Femur (tissue), 1 donor: ENCODE measurements around the gene ART4.

Source experiments
- DNase-seq: peaks from one replicate; pipeline ENCODE4 v3.0.0-alpha.2; 2017

The ART4 gene

DNA sequence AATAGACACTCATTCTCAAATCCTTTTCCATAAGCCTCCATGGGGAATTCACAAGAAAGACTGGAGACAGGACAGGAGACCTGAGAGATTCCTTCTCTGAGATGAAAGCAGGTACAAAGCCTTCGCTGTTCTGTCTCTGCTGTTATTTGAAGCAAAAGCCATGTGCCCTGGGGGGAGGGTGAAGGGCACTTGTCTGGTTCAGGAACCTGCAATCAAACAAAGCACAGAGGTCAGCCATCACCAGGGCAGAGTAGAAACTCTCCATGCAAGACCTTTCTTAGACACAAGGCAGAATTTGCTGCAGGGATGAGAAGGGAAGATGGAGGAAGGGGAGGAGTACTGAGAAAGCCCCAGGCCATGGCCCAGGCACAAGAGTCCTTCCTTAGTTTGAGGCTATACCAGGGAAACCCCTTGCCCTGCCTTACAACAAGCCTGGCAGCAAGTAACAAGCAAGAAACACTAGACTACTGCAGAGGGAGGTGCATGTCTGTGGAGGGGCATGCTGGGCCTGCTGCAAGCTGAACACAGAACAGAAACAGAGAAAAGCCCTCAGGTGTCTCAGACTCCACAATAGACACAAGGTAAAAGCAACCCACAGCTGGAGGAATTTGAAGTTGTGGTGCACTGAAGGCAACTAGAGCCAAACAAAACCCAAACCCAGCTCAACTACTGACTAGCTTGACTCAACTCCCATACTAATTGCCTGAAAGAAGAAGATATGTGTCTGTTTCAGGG, 7.8 kb upstream of the ART4 start:
- no peak for DNase-seq

DNA sequence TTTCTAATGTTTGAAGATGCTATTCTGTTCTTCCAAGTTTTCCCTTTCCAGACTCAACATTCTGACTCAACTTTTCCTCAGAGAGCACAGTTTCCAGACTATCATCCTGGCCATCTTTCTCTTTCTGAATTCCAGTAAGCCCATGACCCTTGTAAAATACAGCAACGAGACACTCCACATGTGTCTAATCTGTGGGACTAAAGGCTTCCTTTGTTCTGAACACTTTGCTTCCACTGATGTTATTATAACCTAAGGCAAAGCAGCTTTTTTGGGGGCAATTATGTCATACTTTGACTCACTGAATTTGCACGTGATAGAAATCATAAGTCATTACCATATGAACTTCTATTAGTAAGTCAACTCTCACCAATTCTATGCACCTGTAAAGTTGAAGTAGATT, 6.3 kb upstream of the ART4 start:
- DNase-seq: peak; percentile 38

DNA sequence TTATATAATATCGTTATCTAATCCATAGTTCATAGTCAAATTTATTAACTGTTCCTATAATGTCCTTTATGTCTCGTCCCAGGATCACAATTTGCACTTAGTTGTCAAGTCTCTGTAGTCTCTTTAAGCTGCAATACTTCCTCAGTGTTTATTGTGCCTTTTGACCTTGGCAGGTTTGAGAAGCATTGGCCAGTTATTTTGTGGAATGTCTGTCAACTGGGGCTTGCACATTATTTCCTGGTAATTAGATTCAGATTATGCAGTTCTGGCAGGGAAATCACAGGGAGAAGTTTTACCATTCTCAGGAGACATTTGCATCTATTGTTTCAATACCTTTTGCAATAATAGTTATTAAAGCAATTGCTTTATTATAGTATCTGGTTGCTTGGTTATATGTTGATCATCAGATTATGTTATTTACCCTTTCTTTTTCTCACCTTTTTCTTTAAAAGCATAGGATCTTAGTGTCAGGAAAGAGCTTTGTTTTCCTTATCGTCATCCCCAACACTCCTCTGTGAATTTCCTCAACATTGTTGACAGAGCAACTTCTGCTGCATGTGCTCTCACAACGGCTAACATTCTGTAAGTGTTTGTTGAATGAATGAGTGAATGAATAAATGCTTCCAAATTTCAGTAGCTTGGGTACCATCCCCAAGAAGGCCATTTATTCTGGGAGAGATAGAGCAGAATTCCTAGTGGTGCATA, 3.7 kb upstream of the ART4 start:
- DNase-seq: no peak

DNA sequence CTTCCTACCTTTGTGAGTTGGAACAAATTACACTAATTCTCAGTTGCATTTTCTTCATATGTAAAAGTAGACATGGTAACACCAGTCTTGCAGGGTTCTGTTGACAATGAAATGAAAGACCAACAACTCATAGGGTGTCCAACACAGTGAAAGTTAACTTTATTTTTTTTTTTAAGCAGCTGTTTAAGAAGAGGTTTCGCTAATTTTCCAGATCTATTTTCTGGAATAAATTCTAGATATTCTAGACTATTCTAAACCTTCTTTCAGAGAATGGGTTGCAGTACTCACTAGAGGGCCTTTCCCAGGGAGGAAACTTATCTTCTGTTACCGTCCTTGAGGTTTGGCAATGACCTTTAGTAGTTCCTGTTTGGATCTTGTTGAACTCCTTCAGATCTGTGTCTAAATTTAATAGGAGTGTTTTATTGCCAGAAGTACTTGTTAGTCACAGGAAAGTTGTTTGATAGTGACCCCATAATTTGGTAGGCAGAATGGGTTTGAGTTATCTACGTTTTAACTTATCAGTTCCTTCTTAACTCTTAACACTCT, 2.8 kb upstream of the ART4 start:
- DNase-seq: no peak

DNA sequence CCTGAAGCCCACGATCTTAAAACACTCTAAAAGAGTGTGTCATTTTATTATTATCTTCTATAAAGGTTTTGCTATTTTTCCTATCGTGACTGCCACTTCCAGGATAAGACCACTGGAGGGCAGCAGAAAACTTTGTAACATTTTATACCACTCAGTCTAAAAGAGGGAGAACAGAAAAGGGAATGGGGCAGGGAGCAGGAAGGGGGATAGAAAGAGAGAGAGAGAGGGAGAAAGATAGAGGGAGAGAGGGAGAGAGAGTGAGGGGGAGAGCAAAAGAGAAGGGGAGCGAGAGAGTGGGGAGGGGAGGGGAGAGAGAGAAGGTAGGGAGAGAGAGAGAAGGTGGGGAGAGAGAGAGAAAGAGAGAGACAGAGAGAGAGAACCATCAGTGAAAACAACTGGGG, 2.0 kb upstream of the ART4 start:
- peak; percentile 49 for DNase-seq

DNA sequence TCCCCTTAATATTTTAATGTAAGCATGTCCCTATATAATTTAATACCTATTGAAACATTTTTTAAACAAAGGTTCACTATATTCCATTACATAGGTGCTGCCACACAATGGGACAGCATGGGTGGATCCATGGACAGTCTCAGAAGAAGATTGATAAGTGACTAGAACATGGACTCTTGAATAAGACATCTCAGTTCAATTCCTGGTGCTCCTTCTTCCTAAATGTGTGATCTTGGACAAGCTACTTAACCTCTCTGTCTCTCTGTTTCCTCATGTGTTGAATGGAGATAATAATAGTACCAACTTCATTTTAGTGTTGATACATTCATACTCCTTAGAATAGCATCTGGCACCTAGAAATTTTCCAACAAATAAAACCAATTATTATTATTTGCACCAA, 1.1 kb upstream of the ART4 start:
- no peak for DNase-seq

DNA sequence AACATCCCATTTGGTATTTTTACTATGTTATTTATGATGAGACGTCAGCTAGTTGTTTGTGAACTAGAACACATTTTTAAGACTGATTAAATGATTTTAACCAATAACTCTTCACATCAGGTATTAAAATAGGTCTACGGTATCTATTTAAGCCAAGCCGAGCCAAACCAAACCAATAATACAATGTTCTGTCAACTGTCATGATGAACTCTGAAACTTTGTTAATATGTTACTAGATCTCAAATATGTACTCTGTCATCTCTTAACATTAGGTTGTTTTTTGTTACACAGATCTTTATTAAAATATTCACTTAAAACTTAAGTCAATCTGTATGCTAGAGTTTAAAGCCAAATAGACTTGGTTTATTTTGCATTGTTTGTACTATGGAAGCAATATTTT, 1.0 kb downstream of the ART4 start:
- no peak for DNase-seq

DNA sequence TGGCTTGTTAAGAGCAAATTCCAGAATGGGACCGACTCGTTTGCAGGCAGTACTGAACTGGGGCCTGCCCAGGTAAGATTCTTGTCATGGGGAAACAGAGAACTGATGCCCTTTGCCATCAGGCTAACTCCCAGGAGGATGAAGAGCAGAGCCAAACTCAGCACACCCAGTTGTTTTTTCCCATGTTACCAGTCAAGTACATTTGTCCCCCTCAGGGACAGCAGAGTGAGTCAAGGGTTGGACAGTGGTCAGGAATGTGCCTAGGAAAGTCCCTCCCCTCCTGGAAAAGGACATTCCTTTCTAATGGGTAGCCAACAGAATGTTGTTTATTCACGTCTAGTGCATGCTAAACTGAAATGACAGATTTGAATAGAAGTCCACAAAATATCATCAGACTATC, 1.6 kb downstream of the ART4 start:
- DNase-seq: no peak

DNA sequence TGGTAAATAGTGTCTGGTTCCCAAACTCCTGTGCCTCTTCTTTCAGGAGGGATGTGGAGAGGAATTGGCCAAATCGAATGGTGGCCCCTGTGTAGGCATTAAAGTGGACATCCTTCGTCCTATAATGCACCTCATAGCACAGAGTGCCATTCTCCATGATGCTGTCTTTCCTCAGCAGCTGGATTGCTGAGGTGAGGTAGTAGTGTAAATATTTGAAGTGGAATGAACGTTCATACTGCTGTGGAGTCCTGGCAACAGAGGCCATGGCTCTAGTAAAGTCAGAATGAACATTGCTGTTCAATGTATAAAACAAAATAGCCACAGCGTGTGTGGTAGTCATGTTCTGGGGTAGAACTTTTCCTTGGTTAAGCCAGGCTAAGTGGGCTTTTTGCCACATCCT, 2.7 kb downstream of the ART4 start:
- no peak for DNase-seq

DNA sequence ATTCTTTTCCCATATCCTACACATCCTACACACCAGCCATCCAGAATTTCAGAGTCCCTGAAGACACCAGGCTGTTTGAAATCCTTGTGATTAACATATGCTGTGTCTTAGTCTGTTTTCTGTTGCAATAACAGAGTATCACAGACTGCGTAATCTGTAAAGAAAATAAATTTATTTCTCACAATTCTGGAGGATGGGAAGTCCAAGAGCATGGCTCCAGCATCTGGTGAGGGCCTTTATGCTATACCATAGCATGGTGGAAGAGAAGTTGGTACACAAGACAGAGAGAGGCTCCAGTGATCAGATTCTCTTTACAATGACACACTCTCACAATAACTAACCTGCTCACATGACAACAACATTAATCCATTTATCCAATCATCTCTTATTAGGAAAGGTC, 4.1 kb downstream of the ART4 start:
- no peak for DNase-seq

DNA sequence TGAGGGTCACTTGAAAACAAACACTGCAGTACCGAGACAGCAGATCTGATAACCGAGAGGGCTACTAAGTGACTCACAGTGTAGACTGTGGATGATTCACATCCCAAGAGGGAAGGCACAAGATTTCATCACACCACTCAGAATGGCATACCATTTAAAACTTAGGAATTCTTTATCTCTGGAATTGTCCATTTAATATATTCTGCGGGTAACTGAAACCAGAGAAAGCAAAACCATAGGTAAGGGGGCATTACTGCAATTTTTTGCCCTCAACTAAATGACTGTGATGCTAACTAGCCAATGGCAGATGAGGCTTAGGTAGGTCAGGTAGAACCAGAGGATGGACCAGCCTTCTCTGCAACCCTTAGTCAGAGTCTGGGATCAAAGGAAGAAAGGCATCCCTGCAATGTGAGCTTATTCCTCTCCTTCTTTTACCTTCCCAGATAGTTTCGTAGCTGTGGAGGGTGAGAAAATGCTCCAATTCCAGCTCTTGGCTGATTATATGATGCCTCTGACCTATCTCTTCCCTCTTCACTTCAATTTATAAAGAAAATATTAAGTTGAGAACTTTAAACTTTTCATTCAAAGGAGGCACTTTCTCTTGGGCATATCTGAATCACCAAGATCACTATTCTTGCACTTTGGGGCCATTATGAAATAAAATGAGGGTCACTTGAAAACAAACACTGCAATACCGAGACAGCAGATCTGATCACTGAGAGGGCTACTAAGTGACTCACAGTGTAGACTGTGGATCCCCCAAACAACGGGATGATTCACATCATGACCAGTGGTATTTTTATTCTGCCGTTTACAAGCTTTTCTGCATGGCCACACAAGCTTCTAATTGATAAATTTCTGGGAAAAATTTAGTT, 6.8 kb downstream of the ART4 start:
- no peak for DNase-seq

DNA sequence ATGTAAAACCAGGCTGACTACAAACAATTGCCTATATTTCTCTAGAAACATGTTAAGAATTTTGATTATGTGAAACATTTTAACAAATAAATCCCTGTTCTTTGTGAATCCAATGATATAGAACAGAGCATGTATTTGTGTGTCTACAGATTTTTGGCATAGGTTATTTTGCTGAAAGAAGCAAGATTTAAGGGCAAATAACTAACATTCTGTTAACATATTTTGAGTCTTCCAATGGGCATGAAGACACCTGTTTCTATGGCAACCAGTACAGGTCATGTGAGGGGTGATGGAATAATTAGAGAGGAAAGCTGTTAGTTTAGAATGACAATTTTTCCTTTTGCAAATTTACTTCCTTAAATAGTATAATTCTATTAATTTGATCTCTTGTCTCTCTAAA, 8.8 kb downstream of the ART4 start:
- no peak for DNase-seq

DNA sequence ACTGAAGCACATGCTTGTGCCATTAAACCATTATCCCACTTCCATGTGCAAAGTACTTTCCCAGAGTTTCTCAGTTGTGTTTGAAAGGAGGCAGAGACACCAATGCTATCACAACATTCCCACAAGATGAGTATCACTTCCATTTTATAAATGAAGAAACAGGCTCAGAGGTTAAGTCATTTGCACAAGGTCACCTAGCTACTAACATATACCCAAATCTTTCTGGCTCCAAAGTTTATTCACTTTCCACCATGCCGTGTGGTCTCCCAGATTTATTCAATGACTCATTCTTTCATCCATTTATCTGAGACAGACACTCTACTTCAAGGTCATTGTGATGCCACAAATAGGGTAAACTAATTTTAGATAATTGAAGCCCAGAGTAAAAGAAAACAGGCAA, 9.4 kb downstream of the ART4 start:
- DNase-seq: no peak

DNA sequence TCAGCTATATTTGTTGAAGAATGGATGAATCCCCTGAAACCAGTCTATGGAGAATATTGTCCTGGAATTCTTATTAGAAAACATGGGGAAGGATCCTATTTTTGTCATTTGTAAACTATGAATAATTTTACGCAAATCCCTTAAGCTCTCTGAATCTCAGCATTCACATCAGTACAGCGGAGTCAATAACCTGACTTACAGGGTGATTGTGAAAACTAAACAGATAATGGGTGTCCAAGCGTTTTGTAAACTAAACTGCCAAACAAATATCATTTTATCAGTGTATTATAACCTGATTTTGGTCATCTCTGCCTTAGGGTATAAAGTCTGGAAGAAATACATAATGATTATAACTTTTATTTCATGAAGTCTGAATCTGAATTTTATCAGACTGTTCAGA, 10.0 kb downstream of the ART4 start:
- DNase-seq: no peak

DNA sequence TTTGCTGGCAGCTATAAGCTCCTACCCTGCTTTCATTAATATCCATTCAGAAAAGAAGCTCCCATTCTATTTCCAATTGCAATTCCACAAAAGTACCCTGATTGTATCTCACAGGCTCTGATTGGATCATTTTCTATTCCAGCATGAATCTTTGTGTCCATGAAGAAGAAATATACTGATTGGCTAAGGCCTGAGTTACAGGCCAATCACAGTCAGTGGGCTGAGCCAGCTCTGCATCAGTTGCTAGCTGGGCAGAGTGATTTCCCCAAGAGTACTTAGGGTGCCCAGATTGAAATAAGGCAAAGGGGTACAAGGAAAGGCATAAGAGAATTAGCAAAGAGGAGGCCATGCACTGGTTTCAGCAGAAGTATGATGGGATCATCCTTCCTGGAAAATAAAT, 14.4 kb downstream of the ART4 start:
- no peak for DNase-seq

DNA sequence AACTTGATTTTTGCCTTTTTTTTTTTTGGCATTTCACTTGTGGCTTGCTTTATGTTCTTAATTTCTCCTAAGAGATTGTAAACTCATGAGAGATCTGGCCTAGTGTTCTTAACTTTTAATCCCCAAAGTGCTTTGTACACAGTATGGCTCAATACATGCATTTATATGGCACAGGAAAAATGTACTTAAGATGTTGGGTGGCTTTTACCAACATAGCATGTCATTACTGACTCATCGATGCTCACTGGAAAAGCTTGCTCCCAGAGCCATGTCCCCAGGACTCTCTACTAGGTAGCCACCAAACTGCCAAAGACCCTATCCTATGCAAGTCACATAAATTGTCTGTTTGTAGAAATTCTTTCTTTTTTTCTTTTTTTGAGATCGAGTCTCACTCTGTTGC, 16.3 kb downstream of the ART4 start:
- no peak for DNase-seq

DNA sequence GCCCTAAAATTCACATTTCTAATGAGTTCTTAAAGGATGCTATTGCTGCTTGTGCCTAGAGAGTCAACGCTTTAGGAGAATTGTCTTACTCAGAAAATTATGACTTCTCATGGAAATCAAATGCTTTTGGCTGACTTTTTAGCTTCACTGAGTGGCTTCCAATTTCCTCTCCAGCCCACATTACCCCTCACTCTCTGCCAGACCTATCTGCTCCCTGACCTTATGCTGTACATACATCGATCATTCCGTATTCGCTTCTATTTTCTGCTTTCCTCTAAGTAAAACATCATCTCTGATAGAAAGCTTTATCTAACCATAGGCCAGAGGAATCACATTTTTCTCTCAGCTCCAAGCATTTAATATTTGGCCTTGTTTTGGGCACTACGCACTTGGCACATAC, 16.8 kb downstream of the ART4 start:
- no peak for DNase-seq

DNA sequence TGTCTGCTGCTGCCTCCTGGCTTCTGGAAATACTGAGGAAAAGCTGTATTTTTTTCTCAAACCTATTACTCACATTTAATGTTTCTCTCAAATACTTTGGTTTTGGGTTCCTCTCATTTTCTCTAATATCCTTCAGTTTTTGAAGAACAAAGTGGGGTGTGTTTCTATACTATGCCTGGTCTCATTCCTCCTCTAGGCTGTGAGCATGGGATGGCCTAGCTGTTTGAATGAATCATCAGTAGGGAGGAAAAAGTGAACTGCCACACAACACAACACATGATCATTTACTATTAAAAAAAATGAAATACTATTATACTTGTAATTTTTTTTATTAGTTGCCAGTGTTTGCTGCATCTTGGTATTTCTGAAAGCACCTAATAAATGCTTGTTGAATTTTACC, 18.1 kb downstream of the ART4 start:
- DNase-seq: no peak

DNA sequence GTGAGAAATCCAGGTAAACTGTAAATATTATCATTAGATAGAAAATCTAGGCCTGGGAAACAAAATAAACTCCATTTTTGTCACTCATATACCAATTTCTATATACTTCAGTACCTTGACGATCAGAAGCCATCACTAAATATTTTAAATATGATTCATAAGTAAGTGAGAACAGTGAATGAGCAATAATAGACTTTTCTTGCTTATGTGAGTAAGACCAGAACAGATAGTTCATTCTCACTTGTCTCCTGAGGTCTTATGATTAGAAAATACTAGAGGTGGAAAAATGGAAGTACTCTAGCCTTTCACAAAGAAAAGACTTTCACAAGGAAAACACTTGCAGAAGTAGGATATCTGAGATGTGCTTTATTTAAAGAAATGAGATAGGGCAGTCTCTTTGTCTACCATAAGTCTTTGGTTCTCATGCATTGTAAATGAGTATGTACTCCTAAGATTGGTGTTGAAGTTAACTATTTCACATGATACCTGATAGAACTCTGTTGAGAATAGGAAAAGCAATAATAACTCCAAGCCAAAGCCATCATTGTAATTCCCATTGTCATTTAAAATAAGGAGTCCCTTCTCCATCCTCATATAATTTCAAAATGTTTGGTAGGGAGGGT, 19.2 kb downstream of the ART4 start:
- DNase-seq: no peak

DNA sequence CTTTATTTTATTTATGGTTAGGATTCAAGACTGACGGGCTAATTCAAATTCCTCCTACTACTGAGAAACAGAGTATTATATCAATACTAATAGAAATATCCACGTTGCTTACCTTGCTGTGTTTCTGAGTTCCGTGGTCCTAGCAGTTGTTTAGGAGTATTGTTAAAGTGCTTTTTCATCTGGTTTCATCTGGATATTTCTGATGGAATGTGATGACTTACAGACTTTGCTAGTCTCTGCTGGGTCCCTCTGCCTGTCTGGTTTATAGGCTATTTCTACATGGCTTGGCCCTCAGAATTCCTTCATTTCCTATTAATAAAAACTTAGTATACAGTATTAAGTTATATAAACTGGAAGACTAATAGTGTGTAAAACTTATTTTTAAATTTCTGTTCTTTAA, 29.3 kb downstream of the ART4 start, which contains the start of gene SMCO3:
SMCO3 (minus strand) TSS at position 169 of the 400 bp plus-strand sequence. CDS start 7,502 bp downstream, outside the sequence.
- DNase-seq: no peak

DNA sequence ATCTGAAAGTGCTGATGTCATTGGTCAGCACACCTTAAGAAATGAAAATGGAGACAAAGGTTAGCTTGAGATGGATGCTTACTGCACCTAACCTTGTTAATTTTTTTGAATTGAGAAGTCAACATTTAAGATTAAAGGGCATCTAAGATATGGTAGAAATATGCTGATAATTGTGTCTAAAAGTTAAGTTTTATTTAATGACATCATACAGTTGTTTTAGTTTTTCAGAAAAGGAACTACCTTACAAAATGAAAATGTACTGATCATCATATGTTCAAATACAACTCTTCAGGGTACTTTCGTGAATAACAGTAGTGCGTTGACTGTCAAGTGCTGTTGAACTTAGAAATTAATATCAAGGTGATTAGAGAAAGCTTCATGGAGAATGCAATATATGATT, 31.8 kb downstream of the ART4 start:
- no peak for DNase-seq

DNA sequence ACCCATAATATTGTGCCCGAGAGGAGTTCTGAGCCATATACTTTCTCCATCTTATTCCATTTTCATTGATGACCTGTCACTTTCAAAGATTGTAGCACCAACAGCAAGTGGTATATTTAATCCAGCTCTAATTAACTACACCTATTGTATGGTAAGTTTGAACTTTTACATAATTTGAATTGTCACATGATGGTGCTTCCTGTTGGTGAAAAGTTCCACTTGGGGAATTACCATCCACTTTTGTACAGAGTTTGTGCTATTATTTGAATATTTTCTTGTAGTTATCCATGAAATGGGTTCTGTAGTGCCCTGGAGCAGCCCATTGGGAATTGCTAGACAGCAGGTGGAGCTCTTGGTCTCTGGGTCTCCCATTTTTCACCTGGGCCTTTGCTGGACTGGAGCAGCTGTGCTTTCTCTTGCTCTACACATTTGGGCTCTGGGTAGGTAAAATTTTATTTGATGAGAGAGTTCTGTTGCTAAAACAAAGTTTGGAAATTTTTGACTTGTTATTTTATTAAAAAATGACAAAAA, 32.3 kb downstream of the ART4 start:
- no peak for DNase-seq
